ENCODE measurements around the gene HOXC11.

Gene HOXC11

GRCh38 chr12:53978477-53979356, 5.8 kb downstream of the HOXC11 start:
- DNase-seq (ENCODE audit: low read depth) = no peak
- TF ChIP-seq, protein P1, sequence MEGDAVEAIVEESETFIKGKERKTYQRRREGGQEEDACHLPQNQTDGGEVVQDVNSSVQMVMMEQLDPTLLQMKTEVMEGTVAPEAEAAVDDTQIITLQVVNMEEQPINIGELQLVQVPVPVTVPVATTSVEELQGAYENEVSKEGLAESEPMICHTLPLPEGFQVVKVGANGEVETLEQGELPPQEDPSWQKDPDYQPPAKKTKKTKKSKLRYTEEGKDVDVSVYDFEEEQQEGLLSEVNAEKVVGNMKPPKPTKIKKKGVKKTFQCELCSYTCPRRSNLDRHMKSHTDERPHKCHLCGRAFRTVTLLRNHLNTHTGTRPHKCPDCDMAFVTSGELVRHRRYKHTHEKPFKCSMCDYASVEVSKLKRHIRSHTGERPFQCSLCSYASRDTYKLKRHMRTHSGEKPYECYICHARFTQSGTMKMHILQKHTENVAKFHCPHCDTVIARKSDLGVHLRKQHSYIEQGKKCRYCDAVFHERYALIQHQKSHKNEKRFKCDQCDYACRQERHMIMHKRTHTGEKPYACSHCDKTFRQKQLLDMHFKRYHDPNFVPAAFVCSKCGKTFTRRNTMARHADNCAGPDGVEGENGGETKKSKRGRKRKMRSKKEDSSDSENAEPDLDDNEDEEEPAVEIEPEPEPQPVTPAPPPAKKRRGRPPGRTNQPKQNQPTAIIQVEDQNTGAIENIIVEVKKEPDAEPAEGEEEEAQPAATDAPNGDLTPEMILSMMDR (conservative IDR thresholded peaks at IDR 0.05; ENCODE audit: control insufficient read depth, insufficient read depth, low read depth, low read length) = no peak
- no peak overlapping the region for H3K4me3 ChIP-seq (ENCODE audit: control insufficient read depth, low read depth, low read length)

GRCh38 chr12:53980104-53980801, 7.3 kb downstream of the HOXC11 start:
- no peak for DNase-seq (ENCODE audit: low read depth)
- TF ChIP-seq, protein P1 (conservative IDR thresholded peaks at IDR 0.05; ENCODE audit: control insufficient read depth, insufficient read depth, low read depth, low read length) = no peak
- no peak overlapping the region for H3K4me3 ChIP-seq (ENCODE audit: control insufficient read depth, low read depth, low read length)

DNA sequence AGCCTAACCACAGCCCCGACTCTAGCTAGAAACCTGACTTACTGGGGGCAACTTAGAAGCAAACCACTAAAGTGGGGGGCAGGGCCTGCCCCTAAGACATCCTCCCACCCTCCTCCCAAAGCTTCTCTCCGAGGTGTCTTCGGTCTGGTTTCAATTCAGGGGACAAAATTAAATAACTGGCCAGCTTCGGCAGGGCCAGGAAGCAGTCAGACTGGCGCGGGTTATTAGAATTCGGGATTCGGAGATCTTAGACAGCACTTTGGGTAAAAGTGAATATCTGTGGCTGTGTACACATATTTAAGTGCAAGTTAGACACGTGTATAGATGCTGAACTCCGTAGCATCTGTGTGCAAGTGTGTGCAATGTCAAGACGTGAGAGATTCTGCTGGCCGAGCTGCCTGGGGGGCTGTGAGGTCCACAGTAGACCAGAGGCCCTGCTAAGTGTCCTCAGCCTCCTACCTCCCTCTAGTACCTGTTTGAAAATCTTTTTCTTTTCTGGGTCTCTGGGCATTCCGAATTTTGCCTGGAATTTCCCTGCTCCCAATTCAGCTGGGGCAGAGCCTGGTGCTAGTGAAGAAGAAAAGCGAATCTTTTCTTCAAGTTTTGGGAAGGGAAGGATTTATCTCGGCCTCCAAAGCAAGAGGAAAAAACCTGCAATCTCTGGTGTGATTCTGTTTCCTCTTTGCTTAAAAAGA, 8.0 kb downstream of the HOXC11 start:
- no peak for DNase-seq (ENCODE audit: low read depth)
- TF ChIP-seq, protein P1 (conservative IDR thresholded peaks at IDR 0.05; ENCODE audit: control insufficient read depth, insufficient read depth, low read depth, low read length) = no peak
- no peak overlapping the region for H3K4me3 ChIP-seq (ENCODE audit: control insufficient read depth, low read depth, low read length)

- TF ChIP-seq, protein P1 (conservative IDR thresholded peaks at IDR 0.05; ENCODE audit: control insufficient read depth, insufficient read depth, low read depth, low read length) = no peak
- H3K4me3 ChIP-seq (ENCODE audit: control insufficient read depth, low read depth, low read length) = no peak overlapping the region
Observed at GRCh38 chr12:53981634-53982565, 9.0 kb downstream of the HOXC11 start.

DNA sequence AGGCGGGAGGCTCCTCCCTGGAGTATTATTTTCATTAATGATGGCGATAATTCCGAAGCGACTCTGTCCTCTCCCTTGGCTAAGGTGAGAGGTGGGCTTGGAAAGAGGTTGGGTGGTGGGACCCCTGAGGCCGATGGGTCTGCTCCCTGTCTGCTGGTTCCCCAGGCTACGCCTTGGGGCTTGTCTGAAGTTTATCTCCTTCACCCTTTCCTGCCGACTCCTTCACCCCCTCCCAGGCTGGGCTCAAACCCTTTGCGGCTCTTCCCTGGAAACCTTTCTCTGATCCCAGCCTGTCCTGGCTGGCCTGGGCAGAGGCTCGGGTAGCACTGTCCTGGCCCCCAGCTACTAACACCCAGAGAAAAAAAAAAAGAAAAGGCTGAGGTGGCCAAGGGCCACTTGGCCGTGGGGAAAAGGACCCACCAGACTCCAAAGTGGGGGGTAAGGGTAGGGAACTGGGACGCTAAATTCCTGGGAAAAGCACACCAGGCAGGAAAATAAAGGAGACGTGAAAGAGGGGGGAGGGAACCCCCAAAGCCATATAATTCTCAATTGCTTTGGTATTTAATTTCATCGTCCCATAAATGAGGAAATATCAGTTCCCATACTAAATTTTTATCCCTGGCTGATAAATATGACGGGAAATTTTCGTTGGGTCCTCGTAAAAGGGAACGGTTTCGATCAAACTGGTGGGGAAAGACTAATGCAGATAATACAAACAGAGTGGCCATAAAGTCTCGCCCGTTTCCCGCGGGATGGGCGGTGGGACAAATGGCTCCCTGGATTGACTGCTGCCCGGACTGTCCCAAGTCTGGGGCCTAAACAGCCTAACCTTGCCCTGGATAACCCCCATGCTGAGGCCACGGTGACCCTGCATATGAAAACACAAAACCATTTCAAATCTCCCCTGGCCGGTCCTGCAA, 10.0 kb downstream of the HOXC11 start:
- TF ChIP-seq, protein P1 (conservative IDR thresholded peaks at IDR 0.05; ENCODE audit: control insufficient read depth, insufficient read depth, low read depth, low read length) = no peak
- no peak overlapping the region for H3K4me3 ChIP-seq (ENCODE audit: control insufficient read depth, low read depth, low read length)
- DNase-seq (ENCODE audit: low read depth) = no peak

More at GRCh38 chr12:53981634-53982565, 9.0 kb downstream of the HOXC11 start:
- no peak for DNase-seq (ENCODE audit: low read depth)

All from fibroblast of mammary gland (primary cell).